ENCODE data around the gene CBX4. TPM values are rescaled to one million over a fixed set of nuclear protein-coding genes. Genes with fewer than 3 reads are reported as not detected.
"Not testable (repeated sequence)": the region's sequence is repeated elsewhere in the genome, so short reads cannot be mapped to it uniquely, and the experiment has no call there.

Gene CBX4
- total RNA-seq, 4 donors from 2014 or later: 6.7 to 11.5 (median 10.0) TPM

- TF ChIP-seq, protein P1, sequence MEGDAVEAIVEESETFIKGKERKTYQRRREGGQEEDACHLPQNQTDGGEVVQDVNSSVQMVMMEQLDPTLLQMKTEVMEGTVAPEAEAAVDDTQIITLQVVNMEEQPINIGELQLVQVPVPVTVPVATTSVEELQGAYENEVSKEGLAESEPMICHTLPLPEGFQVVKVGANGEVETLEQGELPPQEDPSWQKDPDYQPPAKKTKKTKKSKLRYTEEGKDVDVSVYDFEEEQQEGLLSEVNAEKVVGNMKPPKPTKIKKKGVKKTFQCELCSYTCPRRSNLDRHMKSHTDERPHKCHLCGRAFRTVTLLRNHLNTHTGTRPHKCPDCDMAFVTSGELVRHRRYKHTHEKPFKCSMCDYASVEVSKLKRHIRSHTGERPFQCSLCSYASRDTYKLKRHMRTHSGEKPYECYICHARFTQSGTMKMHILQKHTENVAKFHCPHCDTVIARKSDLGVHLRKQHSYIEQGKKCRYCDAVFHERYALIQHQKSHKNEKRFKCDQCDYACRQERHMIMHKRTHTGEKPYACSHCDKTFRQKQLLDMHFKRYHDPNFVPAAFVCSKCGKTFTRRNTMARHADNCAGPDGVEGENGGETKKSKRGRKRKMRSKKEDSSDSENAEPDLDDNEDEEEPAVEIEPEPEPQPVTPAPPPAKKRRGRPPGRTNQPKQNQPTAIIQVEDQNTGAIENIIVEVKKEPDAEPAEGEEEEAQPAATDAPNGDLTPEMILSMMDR (IDR thresholded peaks at IDR 0.05): no peak
- TF ChIP-seq POLR2A (IDR thresholded peaks at IDR 0.05) (no peak), POLR2AphosphoS5 (IDR thresholded peaks at IDR 0.05) (no peak), EP300 (IDR thresholded peaks at IDR 0.05) (no peak)
- no peak for ATAC-seq
- Histone ChIP-seq H3K4me1 (peaks cover 0 to 8% (median 0%) of the 10 kb centered on the region in 3 donors), H3K9me3 (no peaks in the 10 kb centered on the region), H3K27me3 (peaks cover 46% of the 10 kb centered on the region), H3K36me3 (no peaks in the 10 kb centered on the region), H3K27ac (no peak overlapping the region), H3K4me3 (no peak overlapping the region)
- 88 to 95% methylated on average over 8 to 9 of the region's 14 CpGs for WGBS, 2 donors (ENCODE audit: low coverage in 1 of 2)
Observed at GRCh38 chr17:79854080-79855060, 15.1 kb upstream of the CBX4 start.

DNA sequence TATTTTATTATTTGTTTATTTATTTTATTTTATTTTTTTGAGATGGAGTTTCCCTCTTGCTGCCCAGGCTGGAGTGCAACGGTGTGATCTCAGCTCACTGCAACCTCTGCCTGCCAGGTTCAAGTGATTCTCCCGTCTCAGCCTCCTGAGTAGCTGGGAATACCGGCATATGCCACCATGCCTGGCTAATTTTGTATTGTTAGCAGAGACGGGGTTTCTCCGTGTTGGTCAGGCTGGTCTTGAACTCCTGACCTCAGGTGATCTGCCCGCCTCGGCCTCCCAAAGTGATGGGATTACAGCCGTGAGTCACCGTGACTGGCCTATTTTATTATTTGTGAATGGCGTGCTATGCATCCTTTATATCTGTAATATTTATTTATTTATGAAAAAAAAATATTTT is 13.9 kb upstream of the CBX4 start:
- H3K4me3 ChIP-seq: peak overlapping the region in 1 of 2 donors; percentile 10
- WGBS, 2 donors (ENCODE audit: low coverage in 1 of 2): 95% methylated on average over 4 of the region's 10 CpGs; no CpG with 5 or more reads in 1 of the 2 donors
- ATAC-seq, H3K27ac ChIP-seq, H3K4me1 ChIP-seq, H3K36me3 ChIP-seq, H3K9me3 ChIP-seq: not testable (repeated sequence)
- peaks cover 45% of the 10 kb centered on the region for H3K27me3 ChIP-seq

GRCh38 chr17:79852748-79853147 is 13.5 kb upstream of the CBX4 start:
- H3K9me3 ChIP-seq: no peaks in the 10 kb centered on the region
- no peak for ATAC-seq
- peak overlapping the region in 1 of 2 donors; percentile 10 for H3K4me3 ChIP-seq
- 8 to 10% methylated on average over 3 to 4 of the region's 5 CpGs for WGBS, 2 donors (ENCODE audit: low coverage in 1 of 2)
- no peak overlapping the region for H3K27ac ChIP-seq
- no peaks in the 10 kb centered on the region for H3K36me3 ChIP-seq
- no peak for TF ChIP-seq POLR2A (IDR thresholded peaks at IDR 0.05)
- TF ChIP-seq EP300 (IDR thresholded peaks at IDR 0.05): no peak
- TF ChIP-seq, protein P1 (IDR thresholded peaks at IDR 0.05): no peak
- no peak for TF ChIP-seq POLR2AphosphoS5 (IDR thresholded peaks at IDR 0.05)
- peaks cover 0 to 8% (median 0%) of the 10 kb centered on the region in 3 donors for H3K4me1 ChIP-seq
- H3K27me3 ChIP-seq: peaks cover 45% of the 10 kb centered on the region

DNA sequence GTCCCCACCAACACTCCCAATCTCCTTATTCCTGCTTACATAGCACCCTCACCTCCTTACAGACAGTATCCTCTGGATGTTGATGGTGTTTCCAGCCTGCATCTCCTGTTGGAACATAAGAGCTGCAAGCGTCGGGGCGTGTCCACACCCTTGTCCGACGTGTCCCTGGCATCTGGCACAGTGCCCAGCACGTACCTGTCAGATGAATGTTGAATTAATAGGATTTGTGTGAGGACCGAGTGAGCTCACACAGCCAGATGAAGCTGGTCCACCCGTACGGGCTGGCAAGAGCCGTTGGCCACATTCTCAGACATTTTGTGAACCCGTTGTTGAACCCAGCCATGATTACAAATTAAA is 12.2 kb upstream of the CBX4 start:
- no peak overlapping the region for H3K27ac ChIP-seq
- no peak for TF ChIP-seq POLR2A (IDR thresholded peaks at IDR 0.05)
- TF ChIP-seq, protein P1 (IDR thresholded peaks at IDR 0.05): no peak
- no peaks in the 10 kb centered on the region for H3K36me3 ChIP-seq
- H3K4me1 ChIP-seq: peaks cover 0 to 8% (median 0%) of the 10 kb centered on the region in 3 donors
- ATAC-seq: no peak
- H3K9me3 ChIP-seq: no peaks in the 10 kb centered on the region
- 86 to 92% methylated on average over 6 to 11 of the region's 11 CpGs for WGBS, 2 donors (ENCODE audit: low coverage in 1 of 2)
- peaks cover 38% of the 10 kb centered on the region for H3K27me3 ChIP-seq
- H3K4me3 ChIP-seq: no peak overlapping the region

GRCh38 chr17:79850571-79851460 is 11.6 kb upstream of the CBX4 start:
- WGBS, 2 donors (ENCODE audit: low coverage in 1 of 2): 94 to 96% methylated on average over 9 of the region's 18 CpGs
- Histone ChIP-seq H3K4me3 (no peak overlapping the region), H3K9me3 (no peaks in the 10 kb centered on the region), H3K36me3 (no peaks in the 10 kb centered on the region), H3K4me1 (peaks cover 0 to 8% (median 0%) of the 10 kb centered on the region in 3 donors), H3K27me3 (peaks cover 40% of the 10 kb centered on the region), H3K27ac (no peak overlapping the region)
- TF ChIP-seq POLR2A (IDR thresholded peaks at IDR 0.05) (no peak), EP300 (IDR thresholded peaks at IDR 0.05) (no peak), POLR2AphosphoS5 (IDR thresholded peaks at IDR 0.05) (no peak)
- no peak for ATAC-seq

All from gastroesophageal sphincter (tissue), 4 donors.